KMS-11 (cell line): ENCODE data around the gene CDC14B.

Source experiments
- H2AFZ ChIP-seq: fragments of 200-600 bp; sonication (generic); 2 replicates; pipeline ENCODE4 v1.6.1; 2016; ENCODE audit warnings: antibody characterized with exemption, mixed run types, low read depth
- H3K27ac ChIP-seq: fragments of 200-600 bp; sonication (generic); 2 replicates; pipeline ENCODE4 v1.6.1; 2016; ENCODE audit warnings: mild to moderate bottlenecking, mixed run types
- H3K27me3 ChIP-seq: fragments of 200-600 bp; sonication (generic); 2 replicates; pipeline ENCODE4 v1.6.1; 2017; ENCODE audit warnings: mild to moderate bottlenecking, low read depth, mixed run types, moderate library complexity; ENCODE audit not compliant: insufficient read depth
- H3K36me3 ChIP-seq: fragments of 200-600 bp; sonication (generic); 2 replicates; pipeline ENCODE4 v1.6.1; 2017; ENCODE audit warnings: mild to moderate bottlenecking, mixed run types; ENCODE audit not compliant: insufficient read depth
- H3K4me1 ChIP-seq: fragments of 200-600 bp; sonication (generic); 2 replicates; pipeline ENCODE4 v1.6.1; 2016; ENCODE audit warnings: mild to moderate bottlenecking, low read depth, mixed run types; ENCODE audit not compliant: poor library complexity, severe bottlenecking
- H3K4me2 ChIP-seq: fragments of 200-600 bp; sonication (generic); 2 replicates; pipeline ENCODE4 v1.7.0; 2016; ENCODE audit warnings: mild to moderate bottlenecking, mixed run types
- H3K4me3 ChIP-seq: fragments of 200-600 bp; sonication (generic); IDR thresholded peaks from 2 replicates; pipeline ENCODE4 v1.6.1; 2017; ENCODE audit warnings: low read depth, low read length, mixed read lengths; ENCODE audit not compliant: insufficient read depth
- H3K79me2 ChIP-seq: fragments of 200-600 bp; sonication (generic); 2 replicates; pipeline ENCODE4 v1.6.1; 2016; ENCODE audit warnings: low read depth, mixed run types; ENCODE audit not compliant: insufficient read depth
- H3K9ac ChIP-seq: fragments of 200-600 bp; sonication (generic); 2 replicates; pipeline ENCODE4 v1.6.1; 2016; ENCODE audit warnings: mild to moderate bottlenecking, mixed run types
- H4K20me1 ChIP-seq: fragments of 200-600 bp; sonication (generic); 2 replicates; pipeline ENCODE4 v1.6.1; 2016; ENCODE audit warnings: mild to moderate bottlenecking, mixed run types; ENCODE audit not compliant: insufficient read depth
- CTCF ChIP-seq: fragments of 200-600 bp; sonication (generic); conservative IDR thresholded peaks from 2 replicates; pipeline ENCODE4 v1.6.1; 2017; ENCODE audit warnings: low read depth, mild to moderate bottlenecking, antibody characterized with exemption, low read length, moderate library complexity, mixed read lengths

The CDC14B gene

GRCh38 chr9:96605328-96605727 is 14.3 kb downstream of the CDC14B start:
- Histone ChIP-seq H3K4me2 (no peak overlapping the region), H3K9ac (no peak overlapping the region), H2AFZ (no peak overlapping the region), H3K4me1 (no peaks in the 10 kb centered on the region), H4K20me1 (no peaks in the 10 kb centered on the region), H3K79me2 (no peaks in the 10 kb centered on the region), H3K36me3 (no peaks in the 10 kb centered on the region), H3K4me3 (no peak overlapping the region), H3K27ac (no peak overlapping the region), H3K27me3 (no peaks in the 10 kb centered on the region; the same call in 1 of the 2 replicates)
- TF ChIP-seq CTCF, result no peak

- TF ChIP-seq CTCF, result no peak
- Histone ChIP-seq H4K20me1 (no peaks in the 10 kb centered on the region), H2AFZ (no peak overlapping the region), H3K9ac (no peak overlapping the region), H3K27me3 (no peaks in the 10 kb centered on the region; the same call in 1 of the 2 replicates), H3K79me2 (no peaks in the 10 kb centered on the region), H3K4me2 (no peak overlapping the region), H3K4me3 (no peak overlapping the region), H3K36me3 (no peaks in the 10 kb centered on the region), H3K4me1 (no peaks in the 10 kb centered on the region), H3K27ac (no peak overlapping the region)
Observed at GRCh38 chr9:96604004-96604319, 15.7 kb downstream of the CDC14B start.

- Histone ChIP-seq H3K9ac (no peak overlapping the region), H2AFZ (no peak overlapping the region), H3K4me1 (no peaks in the 10 kb centered on the region), H4K20me1 (no peaks in the 10 kb centered on the region), H3K36me3 (no peaks in the 10 kb centered on the region), H3K4me2 (no peak overlapping the region), H3K79me2 (no peaks in the 10 kb centered on the region), H3K27ac (no peak overlapping the region), H3K27me3 (no peaks in the 10 kb centered on the region; the same call in 1 of the 2 replicates), H3K4me3 (no peak overlapping the region)
- TF ChIP-seq CTCF, result no peak
Observed at GRCh38 chr9:96603305-96604003, 16.2 kb downstream of the CDC14B start.

GRCh38 chr9:96599298-96599697 is 20.3 kb downstream of the CDC14B start:
- no peak for TF ChIP-seq CTCF
- Histone ChIP-seq H3K4me1 (no peaks in the 10 kb centered on the region), H2AFZ (no peak overlapping the region), H3K36me3 (no peaks in the 10 kb centered on the region), H3K27ac (no peak overlapping the region), H3K79me2 (no peaks in the 10 kb centered on the region), H4K20me1 (no peaks in the 10 kb centered on the region), H3K9ac (no peak overlapping the region), H3K27me3 (no peaks in the 10 kb centered on the region), H3K4me2 (no peak overlapping the region), H3K4me3 (no peak overlapping the region)
